Measurements from ENCODE around the gene SLC16A8.

SLC16A8 gene

GRCh38 chr22:38028344-38029130 lies 55.4 kb downstream of the SLC16A8 start:
- DNase-seq: no peak

Data from fibroblast of skin of abdomen (primary cell).